LNCAP (cell line): ENCODE data around the gene TRAF5.

Source experiments
- TF ChIP-seq, protein P1 (sequence below): fragments of 450-650 bp; IDR thresholded peaks from 2 replicates; pipeline ENCODE4 v1.5.1; 2017; ENCODE audit warnings: mild to moderate bottlenecking

TRAF5 gene

DNA sequence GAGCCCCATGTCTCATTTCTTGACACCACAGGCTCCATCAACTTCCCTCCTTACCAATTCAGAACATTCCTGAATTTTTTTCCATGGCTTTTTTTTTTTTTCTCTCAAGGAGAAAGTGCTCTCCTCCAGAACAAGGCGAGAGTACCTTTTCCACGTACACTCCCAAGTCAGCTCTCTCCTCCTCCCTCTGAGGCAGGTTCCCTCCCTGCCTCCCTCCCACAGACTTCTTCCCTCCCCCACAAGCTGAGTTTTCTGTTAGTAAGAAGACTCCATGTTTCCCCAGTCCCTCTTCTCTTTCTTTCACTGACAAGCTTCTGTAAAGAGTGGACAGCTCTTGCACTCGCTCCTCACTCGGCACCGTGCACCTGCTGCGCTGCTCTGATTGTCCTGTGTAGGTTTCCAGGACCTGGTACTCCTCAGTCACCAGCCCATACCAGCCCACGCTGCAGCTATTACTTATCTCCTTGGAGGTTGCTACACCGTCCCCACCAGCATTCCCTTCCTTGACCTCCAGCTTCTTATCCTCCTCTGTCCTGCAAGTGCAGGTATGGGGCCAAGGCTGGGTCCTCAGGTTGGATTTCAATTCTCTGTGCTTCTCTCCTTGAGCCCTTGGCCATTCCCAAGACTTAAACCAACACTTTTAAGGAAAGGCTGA, 3.8 kb downstream of the TRAF5 start:
- TF ChIP-seq, protein P1, sequence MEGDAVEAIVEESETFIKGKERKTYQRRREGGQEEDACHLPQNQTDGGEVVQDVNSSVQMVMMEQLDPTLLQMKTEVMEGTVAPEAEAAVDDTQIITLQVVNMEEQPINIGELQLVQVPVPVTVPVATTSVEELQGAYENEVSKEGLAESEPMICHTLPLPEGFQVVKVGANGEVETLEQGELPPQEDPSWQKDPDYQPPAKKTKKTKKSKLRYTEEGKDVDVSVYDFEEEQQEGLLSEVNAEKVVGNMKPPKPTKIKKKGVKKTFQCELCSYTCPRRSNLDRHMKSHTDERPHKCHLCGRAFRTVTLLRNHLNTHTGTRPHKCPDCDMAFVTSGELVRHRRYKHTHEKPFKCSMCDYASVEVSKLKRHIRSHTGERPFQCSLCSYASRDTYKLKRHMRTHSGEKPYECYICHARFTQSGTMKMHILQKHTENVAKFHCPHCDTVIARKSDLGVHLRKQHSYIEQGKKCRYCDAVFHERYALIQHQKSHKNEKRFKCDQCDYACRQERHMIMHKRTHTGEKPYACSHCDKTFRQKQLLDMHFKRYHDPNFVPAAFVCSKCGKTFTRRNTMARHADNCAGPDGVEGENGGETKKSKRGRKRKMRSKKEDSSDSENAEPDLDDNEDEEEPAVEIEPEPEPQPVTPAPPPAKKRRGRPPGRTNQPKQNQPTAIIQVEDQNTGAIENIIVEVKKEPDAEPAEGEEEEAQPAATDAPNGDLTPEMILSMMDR = no peak

DNA sequence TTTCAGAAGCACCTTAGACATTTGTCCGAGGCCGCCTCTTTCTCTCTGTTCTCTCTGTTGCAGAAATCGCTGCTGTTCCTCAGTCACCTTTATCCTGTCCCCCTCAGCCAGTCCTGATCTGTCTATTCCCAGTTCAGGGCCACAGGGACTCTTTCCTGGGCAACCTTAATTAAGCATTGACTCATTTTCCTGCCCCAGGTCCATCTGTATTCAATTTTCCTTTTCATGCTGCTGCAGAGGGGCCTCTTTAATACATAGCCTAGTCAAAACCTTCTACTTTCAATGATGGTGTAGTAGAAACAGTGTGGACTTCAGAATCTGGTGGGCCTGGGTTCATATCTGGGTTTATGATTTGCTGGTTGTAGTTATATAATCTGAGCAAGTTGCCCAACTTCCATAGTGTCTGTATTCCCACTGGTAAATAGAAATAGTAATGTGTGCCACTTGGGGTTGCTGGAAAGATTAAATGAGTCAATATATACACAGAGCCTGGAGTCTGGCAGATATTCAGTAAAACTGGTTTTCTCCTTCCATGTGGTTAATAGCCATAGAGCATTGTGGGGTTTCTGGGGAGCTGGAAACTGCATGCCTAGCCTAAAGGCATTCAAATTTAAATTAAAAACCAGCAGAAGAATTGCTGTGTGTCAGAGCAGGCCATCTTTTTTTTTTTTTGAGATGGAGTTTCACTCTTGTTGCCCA, 4.5 kb downstream of the TRAF5 start:
- TF ChIP-seq, protein P1 = no peak

DNA sequence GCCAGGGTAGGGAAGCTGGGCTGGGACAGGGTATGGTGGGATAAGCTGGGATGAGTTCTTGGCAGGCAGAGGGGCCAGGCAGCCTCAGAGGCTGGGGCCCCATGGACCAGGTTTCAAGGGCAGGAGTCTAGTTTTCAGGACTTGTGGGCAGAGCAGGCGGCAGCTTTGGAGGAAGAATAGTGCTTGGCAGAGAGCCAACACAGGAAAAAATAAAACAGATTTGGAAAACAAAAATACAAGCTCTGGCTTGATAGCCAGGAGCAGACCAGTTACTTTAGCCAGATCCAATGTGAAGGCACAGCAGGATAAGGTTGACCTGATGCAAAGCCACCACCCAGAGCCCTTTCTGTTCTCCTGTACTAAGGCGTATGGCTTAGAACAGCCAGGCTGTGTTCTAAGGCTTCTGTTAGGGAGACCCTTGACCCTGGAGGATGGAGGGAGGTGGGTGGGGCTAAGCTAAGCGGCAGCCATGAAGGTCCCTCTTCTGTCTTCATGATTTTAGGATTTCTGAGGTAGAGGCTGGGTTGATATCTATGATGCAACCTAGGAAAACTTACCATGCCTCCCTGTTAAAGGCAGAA, 5.5 kb downstream of the TRAF5 start:
- TF ChIP-seq, protein P1 = no peak

DNA sequence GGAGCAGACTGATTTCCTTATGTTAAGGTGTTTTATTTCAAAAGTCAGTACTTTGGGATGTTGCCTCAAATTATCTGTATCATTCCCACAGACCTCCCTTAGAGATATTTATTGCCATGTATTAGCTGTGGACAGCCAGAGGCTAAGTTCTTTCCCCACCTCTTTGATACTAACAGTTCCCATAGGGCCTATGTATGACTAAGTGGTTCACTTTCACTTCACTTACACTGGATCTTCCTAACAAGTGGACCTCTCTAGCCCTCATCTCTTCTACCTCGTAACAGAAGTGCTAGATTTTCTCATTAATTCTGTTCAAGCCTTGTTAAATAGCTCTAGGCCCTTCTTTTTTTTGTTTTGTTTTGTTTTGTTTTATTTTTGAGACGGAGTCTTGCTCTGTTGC, 6.2 kb downstream of the TRAF5 start:
- TF ChIP-seq, protein P1 = no peak

DNA sequence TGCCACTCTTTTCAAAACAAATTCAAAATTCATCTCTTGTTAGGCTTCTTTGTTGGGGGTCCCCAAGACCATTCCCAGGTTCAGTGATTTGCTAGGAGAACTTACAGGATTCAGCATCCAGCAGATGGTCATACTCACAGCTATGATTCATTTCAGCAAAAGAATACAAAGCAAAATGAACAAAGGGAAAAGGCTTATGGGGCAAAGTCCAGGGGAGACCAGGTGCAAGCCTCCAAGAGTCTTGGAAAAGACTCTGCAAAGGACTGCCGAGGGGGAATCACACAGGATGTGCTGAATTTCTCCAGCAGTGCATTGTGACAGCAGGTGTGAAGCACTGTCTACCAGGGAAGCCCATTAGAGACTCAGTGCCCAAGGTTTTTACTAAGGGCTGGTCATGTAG, 7.3 kb downstream of the TRAF5 start:
- TF ChIP-seq, protein P1 = no peak

- TF ChIP-seq, protein P1 = no peak
These were observed 8.4 kb downstream of the TRAF5 start for GRCh38 chr1:211334986-211335385.

DNA sequence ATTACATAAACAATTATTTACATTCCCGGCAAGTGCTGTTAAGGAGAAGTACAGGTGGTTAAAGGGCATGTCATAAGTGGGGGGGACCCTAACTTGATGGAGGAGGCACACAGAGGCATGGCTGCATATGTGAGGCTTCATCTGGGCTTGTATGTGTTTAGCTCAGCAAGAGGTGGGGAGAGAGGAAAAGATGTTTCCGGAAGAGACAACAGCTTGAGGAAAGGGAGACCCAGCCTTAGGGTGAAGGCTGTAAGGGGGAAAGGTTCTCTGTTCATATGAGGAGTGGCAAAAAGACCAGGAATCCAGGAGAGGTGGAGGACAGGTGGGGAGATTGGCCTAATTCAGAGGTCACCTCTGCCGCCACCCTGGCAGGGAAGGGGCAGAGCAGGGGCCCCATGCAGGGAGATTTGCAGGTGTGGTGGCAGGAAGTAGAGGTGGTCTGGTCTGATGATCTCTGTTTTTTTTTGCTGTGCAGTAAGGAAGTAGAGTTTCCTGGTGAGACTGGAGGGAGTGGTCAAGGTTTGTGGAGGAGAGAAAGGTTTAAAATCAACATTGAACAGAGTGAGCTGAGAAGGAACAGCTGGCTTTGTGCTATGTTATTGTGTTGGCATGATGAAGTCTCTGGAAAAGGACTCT, 9.0 kb downstream of the TRAF5 start:
- TF ChIP-seq, protein P1 = no peak
